Muscle layer of duodenum (tissue), 2 donors: ENCODE data around the gene CHMP2A.

Experiments
- H3K27ac ChIP-seq: one replicate; pipeline ENCODE4 v1.7.0; 2013; ENCODE audit warnings: mild to moderate bottlenecking, low read length
- H3K27me3 ChIP-seq: one replicate; pipeline ENCODE4 v1.7.0; 2013; ENCODE audit warnings: low read depth, mild to moderate bottlenecking, control low read depth, low read length
- H3K36me3 ChIP-seq, 2 donors: one replicate each; pipeline ENCODE4 v1.7.0; 2013; ENCODE audit warnings: low read length in 2 of 2, control low read depth in 1 of 2, mild to moderate bottlenecking in 1 of 2; ENCODE audit not compliant: insufficient read depth in 2 of 2, control insufficient read depth in 1 of 2
- H3K4me1 ChIP-seq, 2 donors: one replicate each; pipeline ENCODE4 v1.7.0; 2013; ENCODE audit warnings: low read length in 2 of 2, mild to moderate bottlenecking in 2 of 2, control low read depth in 1 of 2, moderate library complexity in 1 of 2; ENCODE audit not compliant: insufficient read depth in 2 of 2, control insufficient read depth in 1 of 2
- H3K4me3 ChIP-seq, 2 donors: one replicate each; pipeline ENCODE4 v1.7.0; 2013; ENCODE audit warnings: low read length in 2 of 2, low read depth in 1 of 2, mild to moderate bottlenecking in 1 of 2
- H3K9me3 ChIP-seq, 2 donors: one replicate each; pipeline ENCODE4 v1.7.0; 2013; ENCODE audit warnings: low read length in 2 of 2, control low read depth in 1 of 2, mild to moderate bottlenecking in 1 of 2; ENCODE audit not compliant: control insufficient read depth in 1 of 2
- donor health status: healthy.

CHMP2A gene

DNA sequence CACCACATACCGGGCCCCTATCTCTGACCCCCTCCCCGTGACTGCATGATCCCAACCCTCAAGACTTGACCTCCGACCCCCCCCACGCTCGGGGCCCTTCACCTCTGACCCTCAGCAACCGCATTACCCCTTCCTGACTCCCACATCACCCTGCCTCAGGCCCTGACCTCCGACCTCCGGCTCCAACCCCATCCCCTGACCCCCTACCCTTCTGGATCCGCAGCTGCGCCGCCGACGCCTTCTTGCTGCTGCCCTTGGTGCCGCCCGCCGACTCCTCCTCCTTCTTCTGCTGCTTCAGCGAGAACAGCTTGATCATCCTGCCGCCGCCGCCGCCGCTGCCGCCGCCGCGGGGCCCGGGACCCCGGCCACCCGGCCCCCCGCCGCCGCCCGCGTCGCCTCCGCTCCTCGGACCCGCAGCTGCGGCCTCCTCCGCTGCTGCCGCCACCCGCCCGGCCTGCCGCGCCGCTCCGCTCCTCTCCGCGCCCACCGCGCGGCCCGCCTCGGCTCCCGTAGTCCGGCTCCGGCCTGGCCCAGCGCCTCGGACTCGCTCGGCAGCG lies 3.2 kb upstream of the CHMP2A start, which contains the start of gene UBE2M:
Gene UBE2M (minus strand): TSS at position 546 of the 557 bp plus-strand sequence. CDS start 230 bp downstream, at position 316.
- Histone ChIP-seq H3K36me3 (peaks cover 9 to 20% of the 10 kb centered on the region in 2 donors), H3K4me1 (peaks cover 20 to 71% of the 10 kb centered on the region in 2 donors), H3K27me3 (no peaks in the 10 kb centered on the region), H3K4me3 (peak within 1 kb of the TSS; percentile 81 to 92), H3K27ac (peak within 1 kb of the TSS; percentile 99), H3K9me3 (no peaks in the 10 kb centered on the region)

DNA sequence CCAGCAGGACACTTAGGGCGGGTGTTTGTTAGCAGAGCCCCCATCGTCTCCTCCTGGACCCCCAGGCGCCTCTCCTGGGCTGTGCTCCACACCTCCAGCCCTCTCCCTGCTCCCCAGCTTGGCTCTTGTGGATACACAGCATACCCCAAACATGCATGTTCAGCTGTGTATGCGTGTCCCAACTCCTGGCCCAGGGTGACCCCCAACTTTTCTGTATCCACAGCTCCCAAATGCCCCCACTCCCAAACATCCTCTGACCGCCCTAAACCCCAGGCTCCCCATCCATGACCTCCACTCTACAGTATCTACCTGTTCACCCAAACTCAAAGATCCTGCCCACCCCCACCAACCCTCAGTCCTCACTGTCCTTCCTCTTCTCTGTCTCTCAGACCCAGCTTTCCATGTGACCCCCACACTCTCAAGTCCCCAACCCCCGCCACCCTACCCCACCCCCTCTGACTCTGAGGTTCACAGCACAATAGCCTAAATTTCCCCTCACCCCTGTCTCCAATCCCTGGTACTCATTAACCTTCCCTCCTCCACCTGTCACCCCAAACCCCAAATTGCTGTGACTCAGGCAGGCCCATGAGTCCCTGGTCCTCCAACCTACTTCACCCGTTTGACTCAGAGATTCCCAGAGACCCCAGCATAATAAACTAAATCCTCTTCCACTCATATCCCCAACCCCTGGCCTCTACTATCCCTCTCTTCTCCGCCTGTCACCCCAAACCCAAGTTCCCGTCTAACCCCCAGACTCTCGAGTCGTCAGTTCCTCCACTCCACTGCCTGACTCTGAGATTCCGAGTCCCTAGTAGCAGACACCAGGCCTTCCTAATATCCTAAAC lies 2.5 kb upstream of the CHMP2A start:
- Histone ChIP-seq H3K36me3 (peaks cover 14 to 26% of the 10 kb centered on the region in 2 donors), H3K9me3 (no peaks in the 10 kb centered on the region), H3K27me3 (no peaks in the 10 kb centered on the region), H3K4me1 (peaks cover 16 to 64% of the 10 kb centered on the region in 2 donors), H3K4me3 (peak overlapping the region; percentile 81 to 90), H3K27ac (peak overlapping the region; percentile 88)

DNA sequence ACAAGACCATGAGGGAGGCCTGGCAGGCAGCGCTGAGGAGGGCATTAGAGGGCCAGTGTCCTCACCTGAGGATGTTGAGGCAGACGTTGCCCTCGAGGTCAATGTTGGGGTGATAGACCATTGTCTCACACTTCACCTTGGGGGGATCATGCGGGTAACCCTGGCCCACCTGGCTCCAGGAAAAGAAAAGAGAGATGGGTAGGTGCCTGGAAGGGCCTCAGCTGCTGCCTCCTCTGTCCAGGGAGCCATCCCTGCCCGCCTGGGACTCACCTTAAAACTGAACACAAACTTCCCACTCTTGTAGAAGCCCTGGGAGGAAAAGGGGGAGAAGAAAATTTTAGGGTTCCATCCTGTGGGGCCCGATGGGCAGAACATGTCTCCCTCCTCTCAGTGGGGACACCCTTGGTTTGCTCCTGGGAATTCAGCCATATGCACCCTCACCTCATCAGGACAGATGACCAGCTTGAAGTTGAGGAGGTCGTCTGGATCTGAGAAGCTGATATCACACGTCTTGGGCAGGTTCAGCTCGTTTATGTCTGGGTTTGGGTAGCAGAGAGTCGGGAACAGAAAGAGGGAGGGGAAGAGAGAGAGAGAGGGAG lies 1.8 kb upstream of the CHMP2A start:
- peaks cover 14 to 57% of the 10 kb centered on the region in 2 donors for H3K4me1 ChIP-seq
- peak overlapping the region; percentile 88 for H3K27ac ChIP-seq
- peaks cover 21 to 33% of the 10 kb centered on the region in 2 donors for H3K36me3 ChIP-seq

DNA sequence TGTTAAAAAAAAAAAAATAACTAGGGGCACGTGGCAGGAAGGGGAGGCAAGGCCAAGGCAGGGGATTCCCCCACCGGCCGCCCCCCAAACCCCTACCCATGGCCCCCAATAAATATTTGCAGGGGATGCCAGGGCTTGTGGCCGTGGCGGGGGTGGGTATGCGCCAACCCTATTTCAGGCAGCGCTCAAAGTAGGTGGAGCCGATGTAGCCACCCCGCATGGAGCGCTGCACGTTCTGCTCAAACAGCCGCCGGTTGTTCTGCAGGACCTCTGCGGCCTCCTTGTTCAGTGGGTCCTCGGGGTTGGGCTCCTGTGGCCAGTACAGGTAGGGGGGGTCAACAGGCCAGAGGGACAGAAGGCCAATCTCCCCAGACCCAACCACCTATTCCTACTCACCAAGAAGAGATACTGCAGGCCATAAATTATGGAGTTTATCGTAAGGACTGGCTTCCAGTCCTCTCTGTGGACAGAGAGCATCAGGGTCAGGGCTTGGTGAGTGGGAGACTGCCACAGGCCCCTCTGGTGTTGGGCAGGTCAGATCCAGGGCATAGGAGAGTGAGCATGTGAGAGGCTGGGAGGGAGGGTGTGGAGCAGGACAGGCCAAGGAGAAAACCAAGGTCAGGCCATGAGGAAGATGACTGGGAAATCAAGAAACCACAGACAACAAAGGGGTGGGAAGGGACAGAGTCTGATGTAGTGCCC lies 1.2 kb upstream of the CHMP2A start:
- H3K4me3 ChIP-seq: peak overlapping the region in 1 of 2 donors; percentile 91
- peaks cover 12 to 53% of the 10 kb centered on the region in 2 donors for H3K4me1 ChIP-seq
- no peak overlapping the region for H3K27ac ChIP-seq

More for the DNA sequence above, 1.8 kb upstream of the CHMP2A start:
- Histone ChIP-seq H3K4me3 (peak overlapping the region; percentile 81 to 90), H3K9me3 (no peaks in the 10 kb centered on the region), H3K27me3 (no peaks in the 10 kb centered on the region)

DNA sequence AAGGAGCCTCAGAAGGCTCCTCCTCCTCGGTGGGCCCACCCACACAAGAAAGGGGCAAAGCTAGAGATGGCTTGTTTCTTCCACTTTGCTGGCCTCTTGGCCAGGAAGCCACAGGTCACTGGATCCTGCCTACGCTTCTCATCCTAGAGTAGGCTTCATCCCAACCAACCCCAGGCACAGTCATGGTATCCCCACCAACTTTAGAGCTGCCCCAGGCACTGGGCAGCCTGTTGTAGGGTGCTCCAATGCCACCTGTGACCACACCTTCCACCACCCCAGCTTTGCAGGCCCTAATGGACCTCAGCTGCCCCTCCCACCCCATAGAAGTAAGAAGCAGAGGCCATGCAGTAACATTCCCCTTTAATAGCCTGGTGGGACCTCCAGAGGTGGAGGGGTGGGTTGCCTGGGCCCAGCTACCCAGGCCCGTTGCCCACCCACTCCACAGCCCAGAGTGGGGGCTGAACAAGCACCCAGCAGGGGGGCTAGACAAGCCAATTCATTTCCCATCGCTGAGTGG lies 522 bp upstream of the CHMP2A start:
- H3K4me1 ChIP-seq: peaks cover 12 to 51% of the 10 kb centered on the region in 2 donors
- H3K9me3 ChIP-seq: no peaks in the 10 kb centered on the region
- H3K4me3 ChIP-seq: peak overlapping the region; percentile 84 to 91
- H3K27ac ChIP-seq: peak overlapping the region; percentile 94
- H3K36me3 ChIP-seq: peaks cover 32 to 46% of the 10 kb centered on the region in 2 donors
- H3K27me3 ChIP-seq: no peaks in the 10 kb centered on the region

More for the DNA sequence above, 1.2 kb upstream of the CHMP2A start:
- Histone ChIP-seq H3K36me3 (peaks cover 26 to 40% of the 10 kb centered on the region in 2 donors), H3K27me3 (no peaks in the 10 kb centered on the region), H3K9me3 (no peaks in the 10 kb centered on the region)

DNA sequence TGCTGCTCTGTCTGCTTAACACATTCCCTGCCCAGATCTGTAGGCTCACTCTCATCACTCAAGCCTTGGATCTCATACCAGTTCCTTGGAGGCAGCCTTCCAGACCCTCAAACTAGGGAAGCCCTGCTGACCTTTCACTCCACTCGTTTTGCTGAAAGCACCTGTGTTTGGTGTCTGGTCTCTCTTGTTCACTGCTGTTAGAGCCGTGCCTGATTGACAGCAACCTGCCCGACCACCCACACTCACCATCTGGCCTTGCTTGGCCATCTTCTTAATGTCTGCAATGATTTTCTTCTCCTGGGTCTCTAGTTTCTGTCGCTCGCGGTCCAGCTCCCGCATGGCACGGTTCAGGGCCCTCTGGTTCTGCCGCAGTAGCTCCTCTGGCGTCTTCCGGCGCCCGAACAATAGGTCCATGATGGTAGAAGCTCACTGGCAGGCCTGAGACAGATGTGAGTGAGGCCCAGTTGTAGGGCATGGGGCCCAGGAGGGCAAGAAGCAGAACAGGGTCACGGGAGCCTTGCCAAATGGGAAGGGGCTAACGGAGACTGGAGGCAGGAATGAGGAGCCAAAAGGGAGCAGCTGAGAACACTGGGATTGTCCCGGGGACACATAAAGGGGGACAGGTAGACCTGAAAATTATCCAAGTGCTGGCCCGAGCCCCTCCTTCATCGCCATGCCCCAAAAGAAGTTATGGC lies 959 bp downstream of the CHMP2A start:
- Histone ChIP-seq H3K4me1 (peaks cover 7 to 38% of the 10 kb centered on the region in 2 donors), H3K36me3 (peaks cover 47 to 57% of the 10 kb centered on the region in 2 donors), H3K27ac (peak overlapping the region; percentile 94), H3K4me3 (peak overlapping the region; percentile 84 to 91), H3K9me3 (no peaks in the 10 kb centered on the region), H3K27me3 (no peaks in the 10 kb centered on the region)

DNA sequence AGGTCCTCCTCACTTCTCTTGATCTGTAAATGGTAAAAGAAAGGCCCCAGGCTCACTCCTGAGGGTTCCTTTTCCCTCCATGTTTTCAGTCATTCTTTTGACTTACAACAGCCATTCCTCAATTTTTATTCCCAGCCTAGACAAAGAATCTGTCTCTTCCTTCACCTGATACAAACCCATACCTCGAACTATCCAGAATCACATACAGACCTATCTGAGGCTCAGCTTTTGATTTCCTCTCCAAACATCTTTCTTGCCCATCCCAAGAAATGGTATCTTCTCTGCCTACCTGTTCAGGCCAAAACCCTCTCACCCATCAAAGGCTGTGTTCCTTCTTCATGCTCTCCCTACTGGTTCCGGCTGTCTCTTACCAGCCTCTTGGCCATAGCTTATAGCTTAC lies 2.2 kb downstream of the CHMP2A start:
- peaks cover 60 to 66% of the 10 kb centered on the region in 2 donors for H3K36me3 ChIP-seq
- H3K27ac ChIP-seq: no peak overlapping the region
- H3K4me1 ChIP-seq: peaks cover 7 to 37% of the 10 kb centered on the region in 2 donors
- no peaks in the 10 kb centered on the region for H3K27me3 ChIP-seq
- H3K9me3 ChIP-seq: no peaks in the 10 kb centered on the region
- H3K4me3 ChIP-seq: no peak overlapping the region

DNA sequence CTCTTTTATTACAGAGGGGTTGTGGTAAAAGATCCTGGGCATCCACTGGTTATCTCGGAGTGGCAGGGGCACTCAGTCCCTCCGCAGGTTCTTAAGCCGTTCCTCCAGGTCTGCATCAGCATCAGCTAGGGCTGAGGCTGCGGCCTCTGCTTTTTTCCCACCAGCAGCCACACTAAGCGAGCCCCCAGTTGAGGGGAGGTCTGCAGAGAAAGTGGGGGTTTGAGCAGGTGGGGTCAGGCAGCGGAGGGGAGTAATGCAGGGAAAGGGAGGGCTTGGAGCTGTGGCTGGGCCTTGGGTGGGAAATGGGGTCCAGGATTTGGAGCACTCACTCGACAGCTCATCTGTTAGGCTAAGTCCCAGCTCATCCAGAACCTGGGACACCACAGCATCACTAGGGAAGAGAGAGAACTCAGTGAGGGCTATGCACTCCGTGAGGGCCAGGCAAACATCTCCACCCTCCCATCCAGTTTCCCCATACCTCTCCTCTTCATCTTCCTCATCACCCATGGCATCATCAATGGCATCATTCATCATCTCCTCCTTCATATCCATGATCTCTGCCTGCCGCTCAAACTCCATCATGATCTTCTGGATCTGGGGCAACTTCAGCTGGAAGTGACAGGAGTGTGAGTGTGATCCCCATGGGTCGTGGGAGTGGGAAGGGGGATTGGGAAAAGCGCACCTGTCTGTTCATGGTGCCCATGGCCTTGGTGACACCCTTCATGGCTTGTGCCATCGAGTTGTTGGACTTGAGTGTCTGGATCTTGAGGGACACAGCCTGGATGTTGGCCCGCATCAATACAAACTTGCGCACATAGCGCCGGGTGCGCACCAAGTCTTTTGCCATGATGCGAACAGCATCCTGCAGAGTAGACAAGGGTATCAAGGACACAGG lies 3.1 kb downstream of the CHMP2A start:
- no peaks in the 10 kb centered on the region for H3K9me3 ChIP-seq
- H3K27me3 ChIP-seq: no peaks in the 10 kb centered on the region
- H3K4me1 ChIP-seq: peaks cover 7 to 36% of the 10 kb centered on the region in 2 donors
- no peak overlapping the region for H3K4me3 ChIP-seq
- no peak overlapping the region for H3K27ac ChIP-seq
- peaks cover 65 to 69% of the 10 kb centered on the region in 2 donors for H3K36me3 ChIP-seq

DNA sequence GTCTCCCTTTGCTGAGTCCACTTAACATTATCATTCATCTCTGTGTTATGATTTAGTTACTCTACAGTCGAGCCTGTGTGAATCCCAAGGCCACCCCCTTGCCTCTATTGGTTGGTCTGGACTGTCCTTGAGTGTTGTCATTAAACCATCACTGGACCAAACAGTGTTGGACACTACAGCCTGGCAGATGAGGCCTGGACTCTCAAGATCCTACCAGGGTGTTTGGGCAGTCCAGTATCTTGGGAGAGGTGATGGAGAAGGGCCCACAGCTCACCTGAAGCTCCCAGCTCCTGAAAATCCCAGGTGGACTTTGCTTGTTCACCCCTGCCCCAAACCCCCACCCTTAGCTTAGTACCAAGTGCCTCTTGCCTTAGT lies 3.8 kb downstream of the CHMP2A start:
- no peaks in the 10 kb centered on the region for H3K27me3 ChIP-seq
- no peak overlapping the region for H3K27ac ChIP-seq
- H3K36me3 ChIP-seq: peaks cover 58 to 66% of the 10 kb centered on the region in 2 donors
- no peak overlapping the region for H3K4me3 ChIP-seq
- H3K9me3 ChIP-seq: no peaks in the 10 kb centered on the region
- H3K4me1 ChIP-seq: peaks cover 13 to 36% of the 10 kb centered on the region in 2 donors
